CD4-positive, alpha-beta T cell treated with Interleukin-15 for 4 hours (primary cell): Measurements from ENCODE around the gene SMIM3.
A peak's percentile ranks its signal among the peaks of the same experiment; 100 is the strongest.
"Not testable (repeated sequence)": the region's sequence is repeated elsewhere in the genome, so short reads cannot be mapped to it uniquely, and the experiment has no call there.

Experiments
- DNase-seq: peaks from one replicate; pipeline ENCODE4 v3.0.0-alpha.2; 2020; ENCODE audit warnings: low spot score

The SMIM3 gene

DNA sequence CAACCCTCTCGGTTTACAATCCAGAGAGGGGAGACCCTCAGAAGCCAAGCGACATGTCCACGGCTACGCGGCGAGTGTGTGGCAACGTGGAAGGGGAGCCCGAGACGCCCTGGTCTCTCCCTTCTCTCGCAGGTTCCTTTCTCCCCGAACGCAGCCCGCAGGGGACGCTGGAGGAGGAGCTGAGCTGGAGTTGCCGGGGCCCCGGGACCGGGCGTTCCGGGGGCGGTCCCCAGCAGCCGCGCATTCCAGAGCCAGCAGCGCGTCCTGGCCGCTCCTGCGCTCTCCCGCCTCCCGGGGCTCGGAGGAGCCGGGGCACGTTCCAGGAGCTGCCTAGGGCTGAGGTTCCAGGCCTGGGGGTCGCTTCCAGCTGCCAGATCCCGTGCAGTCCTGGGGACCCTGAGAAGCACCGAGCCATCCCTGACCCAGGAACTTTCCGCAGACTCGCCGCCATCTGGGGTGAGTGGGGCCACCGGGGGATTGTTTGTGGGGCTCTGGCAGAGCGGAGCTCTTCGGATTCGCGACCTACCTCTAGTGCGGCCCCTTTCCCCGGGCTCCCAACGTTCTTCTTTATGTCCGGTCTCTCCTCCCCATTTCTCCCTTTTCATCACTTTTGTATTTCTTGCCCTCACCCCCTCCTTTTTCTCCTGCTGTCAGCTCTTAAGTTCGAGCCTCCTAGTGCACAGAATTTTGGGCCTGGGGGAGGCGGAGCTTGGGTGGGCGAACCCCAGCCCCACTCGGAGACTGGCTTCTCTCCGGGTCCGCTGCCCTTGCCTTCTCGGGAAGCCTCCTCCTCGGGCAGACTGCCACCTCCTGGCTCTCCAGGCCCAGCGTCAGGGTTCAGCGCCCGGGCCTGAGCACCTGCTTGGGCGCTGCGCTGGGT lies at the start of gene SMIM3:
Gene SMIM3, plus strand, starts transcription at position 241 of the 880 bp plus-strand sequence. CDS start 16,684 bp downstream, outside the sequence.
- DNase-seq, result peak; percentile 65

DNA sequence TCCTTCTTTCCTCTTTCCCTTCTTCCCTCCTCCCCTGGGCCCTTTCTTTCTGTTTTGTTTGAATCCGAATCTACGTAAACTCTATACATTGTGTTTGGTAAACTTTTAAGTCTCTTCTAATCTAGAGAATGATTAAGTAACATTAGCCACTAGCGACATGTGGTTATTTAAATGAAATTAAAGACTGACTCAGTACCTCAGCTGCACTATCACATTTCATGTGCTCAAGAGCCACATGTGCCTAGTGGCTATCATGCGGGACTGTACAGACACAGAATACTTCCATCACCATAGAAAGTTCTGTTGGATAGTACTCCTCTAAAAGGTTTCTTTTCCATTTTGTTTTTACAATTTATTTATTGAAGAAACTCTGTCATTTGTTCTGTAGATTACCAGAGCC lies 48.7 kb upstream of the SMIM3 start:
- no peak for DNase-seq

DNA sequence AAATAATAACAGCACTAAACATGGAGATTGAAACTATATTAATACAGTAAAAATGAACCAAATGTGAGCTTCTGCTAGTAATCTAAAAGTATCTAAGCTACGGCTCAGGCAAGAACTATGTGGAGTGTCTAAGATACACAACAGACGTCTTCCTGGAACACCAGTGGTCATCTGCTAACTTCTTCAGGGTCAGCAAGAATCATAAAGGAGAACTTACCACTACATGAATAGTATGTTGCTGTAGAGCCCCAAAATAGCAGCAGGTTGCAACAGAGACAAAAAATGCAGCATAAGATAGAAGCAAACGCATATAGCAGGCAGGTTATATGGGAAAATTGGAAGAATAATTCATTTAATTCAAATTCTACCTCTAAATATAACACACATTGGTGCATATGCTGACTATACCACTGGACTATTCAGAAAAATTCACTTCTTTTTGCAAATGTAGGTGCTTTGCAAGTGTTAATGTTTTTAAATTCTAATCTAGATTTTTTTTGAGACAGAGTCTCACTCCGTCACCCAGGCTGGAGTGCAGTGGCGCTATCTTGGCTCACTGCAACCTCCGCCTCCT lies 46.8 kb upstream of the SMIM3 start:
- no peak for DNase-seq

DNA sequence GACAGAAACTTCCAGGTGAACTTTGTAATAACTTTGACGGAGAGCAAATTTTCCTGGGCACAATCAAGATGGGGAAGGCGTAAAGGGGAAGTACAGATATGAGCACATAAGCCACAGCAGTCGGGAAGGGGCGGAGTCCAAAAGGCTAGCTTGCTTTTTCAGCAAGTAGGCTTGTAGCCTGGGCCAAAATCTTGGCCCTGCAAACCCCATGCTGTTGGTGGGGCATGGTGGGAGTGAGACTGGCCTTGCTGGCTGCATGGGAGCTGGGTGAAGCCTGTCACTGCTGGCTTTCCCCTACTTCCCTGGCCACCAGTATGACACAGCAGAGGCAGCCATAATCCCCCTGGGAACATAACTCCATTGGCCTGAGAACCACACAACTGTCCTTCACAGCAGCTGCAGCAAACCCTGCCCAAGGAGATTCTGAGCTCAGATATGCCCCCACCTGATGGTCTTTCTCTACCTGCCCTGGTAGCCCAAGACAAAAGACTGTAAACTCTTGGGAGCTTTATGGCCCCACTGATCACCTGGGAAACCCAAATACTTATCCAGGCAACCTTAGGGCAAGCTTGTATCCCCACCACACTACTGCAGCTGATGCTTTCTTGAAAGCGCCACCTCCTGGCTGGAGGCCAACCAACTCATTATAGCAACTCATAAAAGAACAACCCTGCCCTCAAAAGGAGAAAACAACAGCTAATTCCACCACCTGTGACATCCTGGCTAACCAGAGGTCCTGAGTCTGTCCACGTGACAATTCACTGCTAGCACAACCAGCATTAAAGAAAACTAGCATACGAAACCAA lies 43.8 kb upstream of the SMIM3 start:
- no peak for DNase-seq

DNA sequence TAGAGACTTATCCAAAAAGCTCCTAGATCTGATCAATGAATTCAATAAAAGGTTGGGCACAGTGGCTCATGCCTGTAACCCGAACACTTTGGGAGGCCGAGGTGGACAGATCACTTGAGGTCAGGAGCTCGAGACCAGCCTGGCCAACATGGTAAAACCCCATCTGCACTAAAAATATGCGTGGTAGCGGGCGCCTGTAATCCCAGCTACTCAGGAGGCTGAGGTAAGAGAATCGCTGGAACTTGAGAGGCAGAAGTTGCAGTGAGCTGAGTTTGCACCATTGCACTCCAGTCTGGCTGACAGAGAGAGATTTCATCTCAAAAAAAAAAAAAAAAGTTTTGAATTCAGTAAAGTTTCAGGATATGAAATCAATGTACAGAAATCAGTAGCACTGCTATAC lies 39.7 kb upstream of the SMIM3 start:
- no peak for DNase-seq

DNA sequence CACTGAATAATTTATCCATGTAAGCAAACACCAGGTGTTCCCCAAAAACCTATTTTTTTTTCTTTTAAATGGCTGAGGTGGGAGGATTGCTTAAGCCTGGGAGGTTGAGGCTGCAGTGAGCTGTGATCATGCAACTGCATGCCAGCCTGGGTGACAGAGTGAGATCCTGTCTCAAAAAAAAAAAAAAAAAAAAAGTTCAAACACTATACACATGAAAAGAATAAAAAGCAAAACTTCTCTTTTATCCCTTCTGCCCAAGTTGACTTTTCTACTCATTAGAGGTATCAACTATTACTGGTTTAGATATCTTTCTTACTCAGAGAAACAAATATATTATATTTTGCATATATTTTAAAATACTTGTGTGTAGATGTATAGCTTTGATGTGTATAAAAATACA lies 37.6 kb upstream of the SMIM3 start:
- no peak for DNase-seq

GRCh38 chr5:150742455-150743141 lies 36.0 kb upstream of the SMIM3 start:
- DNase-seq, result not testable (repeated sequence)

DNA sequence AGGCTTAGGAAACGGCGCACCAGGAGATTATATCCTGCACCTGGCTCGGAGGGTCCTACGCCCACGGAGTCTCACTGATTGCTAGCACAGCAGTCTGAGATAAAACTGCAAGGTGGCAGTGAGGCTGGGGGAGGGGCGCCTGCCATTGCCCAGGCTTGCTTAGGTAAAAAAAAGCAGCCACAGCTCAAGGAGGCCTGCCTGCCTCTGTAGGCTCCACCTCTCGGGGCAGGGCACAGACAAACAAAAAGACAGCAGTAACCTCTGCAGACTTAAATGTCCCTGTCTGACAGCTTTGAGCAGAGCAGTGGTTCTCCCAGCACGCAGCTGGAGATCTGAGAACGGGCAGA lies 35.4 kb upstream of the SMIM3 start:
- not testable (repeated sequence) for DNase-seq

- DNase-seq, result no peak
These were observed 28.1 kb upstream of the SMIM3 start for GRCh38 chr5:150750469-150750868.

GRCh38 chr5:150751096-150751891 lies 27.3 kb upstream of the SMIM3 start:
- no peak for DNase-seq

GRCh38 chr5:150753463-150753862 lies 25.1 kb upstream of the SMIM3 start:
- no peak for DNase-seq

DNA sequence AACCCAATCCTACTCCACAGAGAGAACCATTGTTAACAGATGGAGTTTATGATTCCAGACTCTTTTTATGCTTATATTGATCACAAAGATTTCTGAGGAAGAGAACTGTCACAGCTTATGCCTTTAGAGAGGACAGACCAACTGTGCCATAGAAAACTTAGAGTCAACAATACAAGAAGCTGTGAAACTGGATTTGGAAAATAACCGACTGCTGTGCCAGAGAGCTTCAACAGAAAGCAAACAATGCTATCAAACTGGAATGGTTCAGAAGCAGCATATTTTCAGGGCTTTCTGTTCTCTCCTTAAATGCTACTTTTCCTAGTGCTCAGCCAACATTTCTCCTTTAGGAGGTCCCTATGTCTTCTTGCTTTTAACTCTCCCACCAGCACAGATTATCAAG lies 24.7 kb upstream of the SMIM3 start:
- no peak for DNase-seq

DNA sequence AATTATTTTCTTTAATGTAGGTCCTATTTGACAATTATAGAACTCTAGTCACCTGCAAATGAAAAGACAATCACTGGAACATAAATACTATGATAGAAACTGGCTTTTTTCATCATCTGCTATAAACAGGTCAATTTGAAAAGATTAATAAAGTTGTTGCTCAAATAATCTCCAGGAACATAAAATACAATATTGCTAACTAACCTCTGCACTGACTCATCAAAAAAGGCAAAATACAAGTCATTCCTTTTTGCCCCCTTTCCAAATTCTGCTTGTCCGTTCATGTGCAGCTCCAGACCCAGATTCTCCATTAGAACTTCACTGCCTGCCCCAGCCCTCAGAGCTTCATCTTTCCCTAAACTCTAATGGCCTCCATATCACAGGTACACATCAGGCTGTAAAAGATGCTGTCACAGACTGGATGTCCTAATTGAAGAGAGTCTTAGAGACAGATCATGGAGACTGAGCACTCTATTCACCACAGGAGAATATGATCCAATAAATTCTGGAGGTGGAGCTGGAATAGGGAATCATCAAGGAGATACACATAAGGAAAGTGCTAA lies 21.4 kb upstream of the SMIM3 start:
- DNase-seq, result no peak

- DNase-seq, result no peak
These were observed 20.4 kb upstream of the SMIM3 start for GRCh38 chr5:150758203-150758530.

- peak; percentile 96 for DNase-seq
These were observed 19.8 kb upstream of the SMIM3 start, which contains the start of gene DCTN4 for GRCh38 chr5:150758531-150759333. Gene DCTN4 (minus strand): TSS chr5:150759017. CDS start chr5:150758993, 24 bp downstream.

- DNase-seq, result no peak
These were observed 19.3 kb upstream of the SMIM3 start for GRCh38 chr5:150759334-150759583.

- DNase-seq, result no peak
These were observed 16.3 kb upstream of the SMIM3 start for GRCh38 chr5:150762211-150762610.

DNA sequence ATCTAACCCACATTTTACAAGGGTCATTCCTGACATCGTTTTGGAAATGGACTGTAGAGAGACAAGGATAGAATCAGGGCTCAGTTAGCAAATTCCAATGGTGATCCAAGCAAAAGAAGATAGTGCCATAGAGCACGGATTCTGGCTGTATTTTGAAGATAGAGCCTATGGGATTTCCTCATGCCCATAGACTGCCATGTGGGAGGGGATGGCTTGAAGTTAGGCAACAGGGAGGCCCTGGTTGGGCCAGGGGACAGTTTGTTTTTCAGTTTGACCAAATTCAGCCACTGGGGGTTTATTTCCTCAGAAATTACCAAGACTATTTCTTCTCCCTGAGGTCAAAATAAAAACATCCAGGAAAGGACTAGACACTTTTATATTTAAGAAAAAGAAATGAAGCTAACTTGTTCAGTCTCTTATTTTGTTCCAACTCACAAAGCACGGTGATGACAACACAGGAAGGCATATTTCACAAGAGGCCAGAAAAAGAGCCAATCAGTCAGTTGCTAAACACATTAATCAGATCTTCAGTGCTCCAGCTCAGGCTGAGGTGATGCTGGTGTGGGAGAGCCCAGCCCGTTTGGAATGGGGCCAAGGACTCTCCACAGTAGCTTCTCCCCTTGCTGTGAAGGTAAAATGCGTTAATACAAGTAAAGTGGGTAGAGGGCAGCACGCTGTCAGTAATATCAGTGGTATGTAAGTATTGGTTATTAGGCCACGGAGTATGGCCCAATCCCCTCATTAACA lies 15.4 kb upstream of the SMIM3 start:
- DNase-seq, result no peak

DNA sequence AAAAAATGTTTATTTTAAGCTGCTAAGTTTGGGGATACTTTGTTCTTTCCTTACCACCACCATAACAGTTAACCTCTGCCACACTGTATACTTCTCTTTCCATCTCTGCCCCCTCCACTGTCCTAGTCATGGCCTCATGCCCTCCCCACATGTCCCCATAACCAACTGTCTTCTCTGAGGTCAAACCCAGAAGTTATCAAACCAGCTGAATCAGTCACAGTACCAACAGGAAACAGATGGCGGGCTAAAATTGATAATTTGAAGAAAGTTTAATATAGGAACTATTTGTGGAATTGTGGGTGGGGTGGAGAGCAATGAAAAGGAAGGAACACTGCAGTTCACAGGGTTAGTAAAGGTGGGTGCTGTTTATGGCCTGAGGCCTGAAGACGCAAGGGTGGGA lies 14.0 kb upstream of the SMIM3 start:
- no peak for DNase-seq
